Sigmoid colon (tissue), 7 donors: ENCODE measurements around the gene LTBR. TPM values are rescaled to one million over a fixed set of nuclear protein-coding genes. Genes with fewer than 3 reads are reported as not detected.
A peak's percentile ranks its signal among the peaks of the same experiment; 100 is the strongest.

Experiments used
- DNase-seq: peaks from one replicate; pipeline ENCODE4 v3.0.0-alpha.2; 2019
- H3K27ac ChIP-seq, 4 donors: fragments of 200-600 bp; sonication (generic); one replicate each; pipeline ENCODE4 v1.5.1; 2016 to 2019; ENCODE audit warnings: mild to moderate bottlenecking in 1 of 4
- H3K27me3 ChIP-seq, 3 donors: fragments of 200-600 bp; sonication (generic); one replicate each; pipeline ENCODE4 v1.5.1; 2019; ENCODE audit warnings: mild to moderate bottlenecking in 1 of 3
- H3K36me3 ChIP-seq, 4 donors: fragments of 200-600 bp; sonication (generic); one replicate each; pipeline ENCODE4 v1.5.1; 2016 to 2019
- H3K4me1 ChIP-seq, 4 donors: fragments of 200-600 bp; sonication (generic); one replicate each; pipeline ENCODE4 v1.5.1; 2017 to 2019
- H3K4me3 ChIP-seq, 4 donors: fragments of 200-600 bp; sonication (generic); one replicate each; pipeline ENCODE4 v1.5.1; 2017 to 2019; ENCODE audit warnings: mild to moderate bottlenecking in 2 of 4, moderate library complexity in 1 of 4
- H3K9me3 ChIP-seq, 4 donors: fragments of 200-600 bp in 3 of 4; sonication (generic) in 3 of 4; one replicate each; pipeline versions ENCODE4 v1.5.1 to v1.6.1; 2013 to 2019
- EP300 ChIP-seq, 4 donors: sonication (generic); formaldehyde crosslinking; IDR thresholded peaks; one replicate each; pipeline ENCODE4 v1.6.1; 2017; ENCODE audit warnings: antibody characterized with exemption in 4 of 4
- POLR2A ChIP-seq, 2 donors: fragments of 450-650 bp; IDR thresholded peaks; one replicate each; pipeline ENCODE4 v1.6.1; 2016; ENCODE audit warnings: antibody characterized with exemption in 2 of 2, mild to moderate bottlenecking in 2 of 2, moderate library complexity in 2 of 2
- POLR2AphosphoS5 ChIP-seq, 4 donors: sonication (generic); formaldehyde crosslinking; IDR thresholded peaks; one replicate each; pipeline ENCODE4 v1.6.1; 2017; ENCODE audit warnings: antibody characterized with exemption in 4 of 4
- WGBS, 2 donors: extraction: QIAGEN DNeasy Blood & Tissue Kit; methylation state at CpG; one replicate each; pipeline ENCODE4 v1.1.7; 2013; 5-methylcytosine and 5-hydroxymethylcytosine counted together
- intact Hi-C: fragments of 100-400 bp; cut with DNase I; formaldehyde crosslinking; loops from one replicate; pipeline ENCODE4 v1.15.1; 2023
- polyA plus RNA-seq, 3 donors: library from polyadenylated mRNA; stranded (reverse); fragments of 200-250 nt; gene quantifications; one replicate each; pipeline ENCODE4 v1.2.3, GENCODE V29; 2013
- total RNA-seq, 4 donors: library from RNA; depleted of rRNA; stranded (reverse); fragments of >200 nt; gene quantifications; one replicate each; pipeline ENCODE4 v1.1.0, GENCODE V29; 2016
- TF ChIP-seq, protein P1 (sequence below), 4 experiments: fragments of 450-650 bp in 3 of 4; fragments of 200-600 bp in 1 of 4; IDR thresholded peaks; one replicate each; pipeline ENCODE4 v1.5.1; 2016 to 2019; ENCODE audit warnings: antibody characterized with exemption in 4 of 4, mild to moderate bottlenecking in 3 of 4, moderate library complexity in 2 of 4
- donor health status: healthy with polysubstance abuse.
- donor health status: Bipolar disorder and iron deficiency.
- donor health status: healthy.

Gene LTBR
- total and polyA plus RNA-seq, 7 donors: 36.3 to 200 (median 85.2) TPM

GRCh38 chr12:6358881-6359280 lies 25.1 kb upstream of the LTBR start:
- 40 to 73% methylated on average over 1 of the region's 1 CpG for WGBS, 2 donors

DNA sequence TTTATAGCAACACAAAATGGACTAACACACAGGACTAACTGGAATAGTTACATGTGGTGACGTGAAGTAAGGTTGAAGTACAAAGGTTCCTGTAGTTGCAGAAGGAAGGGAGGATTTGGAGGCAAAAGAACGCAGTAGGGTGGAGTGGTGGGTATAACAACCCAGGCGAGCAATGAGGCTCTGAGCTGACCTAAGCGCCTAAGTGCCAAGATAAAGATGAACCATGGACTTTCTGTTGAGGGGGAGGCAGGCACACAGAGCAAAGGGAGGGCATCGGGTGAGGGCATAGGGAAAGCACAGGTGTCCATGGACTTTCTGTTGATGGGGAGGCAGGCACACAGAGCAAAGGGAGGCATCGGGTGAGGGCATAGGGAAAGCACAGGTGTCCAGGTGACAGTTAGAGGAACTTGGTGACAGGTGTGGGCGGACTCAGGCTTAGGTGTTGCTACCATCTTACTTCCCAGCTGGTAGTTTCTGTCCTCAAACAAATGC lies 23.8 kb upstream of the LTBR start:
- H3K9me3 ChIP-seq: no peaks in the 10 kb centered on the region
- peak overlapping the region in 3 of 4 donors; percentile 94 to 98 (median 95) for H3K27ac ChIP-seq
- WGBS, 2 donors: 19 to 55% methylated on average over 7 of the region's 7 CpGs
- no peaks in the 10 kb centered on the region for H3K36me3 ChIP-seq
- no peak for DNase-seq
- no peak overlapping the region for H3K4me3 ChIP-seq
- TF ChIP-seq EP300 (IDR thresholded peaks at IDR 0.05) (no peak), POLR2A (IDR thresholded peaks at IDR 0.05) (peak in 1 of 2 donors; percentile 23)
- H3K27me3 ChIP-seq: no peaks in the 10 kb centered on the region
- intact Hi-C loops: loop anchor here (2.0 kb wide), 1 partner anchor 17 kb away; the partner anchor contains the start of gene TNFRSF1A
- H3K4me1 ChIP-seq: peaks cover 0 to 27% (median 16%) of the 10 kb centered on the region in 4 donors

More at GRCh38 chr12:6358881-6359280, 25.1 kb upstream of the LTBR start:
- DNase-seq: no peak
- H3K4me1 ChIP-seq: peaks cover 0 to 22% (median 12%) of the 10 kb centered on the region in 4 donors
- TF ChIP-seq POLR2AphosphoS5 (IDR thresholded peaks at IDR 0.05) (no peak), POLR2A (IDR thresholded peaks at IDR 0.05) (no peak), EP300 (IDR thresholded peaks at IDR 0.05) (no peak)
- TF ChIP-seq, protein P1, sequence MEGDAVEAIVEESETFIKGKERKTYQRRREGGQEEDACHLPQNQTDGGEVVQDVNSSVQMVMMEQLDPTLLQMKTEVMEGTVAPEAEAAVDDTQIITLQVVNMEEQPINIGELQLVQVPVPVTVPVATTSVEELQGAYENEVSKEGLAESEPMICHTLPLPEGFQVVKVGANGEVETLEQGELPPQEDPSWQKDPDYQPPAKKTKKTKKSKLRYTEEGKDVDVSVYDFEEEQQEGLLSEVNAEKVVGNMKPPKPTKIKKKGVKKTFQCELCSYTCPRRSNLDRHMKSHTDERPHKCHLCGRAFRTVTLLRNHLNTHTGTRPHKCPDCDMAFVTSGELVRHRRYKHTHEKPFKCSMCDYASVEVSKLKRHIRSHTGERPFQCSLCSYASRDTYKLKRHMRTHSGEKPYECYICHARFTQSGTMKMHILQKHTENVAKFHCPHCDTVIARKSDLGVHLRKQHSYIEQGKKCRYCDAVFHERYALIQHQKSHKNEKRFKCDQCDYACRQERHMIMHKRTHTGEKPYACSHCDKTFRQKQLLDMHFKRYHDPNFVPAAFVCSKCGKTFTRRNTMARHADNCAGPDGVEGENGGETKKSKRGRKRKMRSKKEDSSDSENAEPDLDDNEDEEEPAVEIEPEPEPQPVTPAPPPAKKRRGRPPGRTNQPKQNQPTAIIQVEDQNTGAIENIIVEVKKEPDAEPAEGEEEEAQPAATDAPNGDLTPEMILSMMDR (IDR thresholded peaks at IDR 0.05): no peak
- H3K27ac ChIP-seq: no peak overlapping the region
- no peaks in the 10 kb centered on the region for H3K36me3 ChIP-seq
- H3K9me3 ChIP-seq: no peaks in the 10 kb centered on the region
- no peaks in the 10 kb centered on the region for H3K27me3 ChIP-seq
- intact Hi-C loops: no loop called here
- no peak overlapping the region for H3K4me3 ChIP-seq

- WGBS, 2 donors: 29 to 58% methylated on average over 11 of the region's 11 CpGs
- no peak for DNase-seq
- intact Hi-C loops: loop anchor here (2.0 kb wide), 1 partner anchor 18 kb away; the partner anchor contains the start of gene TNFRSF1A
- Histone ChIP-seq H3K4me3 (no peak overlapping the region), H3K27ac (peak overlapping the region; percentile 39 to 98 (median 94)), H3K9me3 (no peaks in the 10 kb centered on the region), H3K27me3 (no peaks in the 10 kb centered on the region), H3K4me1 (peaks cover 0 to 27% (median 16%) of the 10 kb centered on the region in 4 donors), H3K36me3 (no peaks in the 10 kb centered on the region)
- TF ChIP-seq EP300 (IDR thresholded peaks at IDR 0.05) (peak in 2 of 4 donors; percentile 22 to 81), POLR2AphosphoS5 (IDR thresholded peaks at IDR 0.05) (peak in 2 of 4 donors; percentile 16 to 36), POLR2A (IDR thresholded peaks at IDR 0.05) (no peak)
- TF ChIP-seq, protein P1 (IDR thresholded peaks at IDR 0.05): no peak
Measured at GRCh38 chr12:6360578-6361490, 23.1 kb upstream of the LTBR start.

GRCh38 chr12:6361834-6362233 lies 22.1 kb upstream of the LTBR start:
- no peaks in the 10 kb centered on the region for H3K27me3 ChIP-seq
- H3K36me3 ChIP-seq: no peaks in the 10 kb centered on the region
- intact Hi-C loops: loop anchor here (2.0 kb wide), 1 partner anchor 19 kb away; the partner anchor contains the start of gene TNFRSF1A
- peaks cover 0 to 27% (median 16%) of the 10 kb centered on the region in 4 donors for H3K4me1 ChIP-seq
- TF ChIP-seq POLR2A (IDR thresholded peaks at IDR 0.05) (no peak), POLR2AphosphoS5 (IDR thresholded peaks at IDR 0.05) (peak in 1 of 4 donors; percentile 7)
- H3K9me3 ChIP-seq: no peaks in the 10 kb centered on the region
- no peak overlapping the region for H3K4me3 ChIP-seq
- 41 to 70% methylated on average over 14 of the region's 14 CpGs for WGBS, 2 donors
- no peak for DNase-seq
- H3K27ac ChIP-seq: peak overlapping the region; percentile 39 to 98 (median 94)

DNA sequence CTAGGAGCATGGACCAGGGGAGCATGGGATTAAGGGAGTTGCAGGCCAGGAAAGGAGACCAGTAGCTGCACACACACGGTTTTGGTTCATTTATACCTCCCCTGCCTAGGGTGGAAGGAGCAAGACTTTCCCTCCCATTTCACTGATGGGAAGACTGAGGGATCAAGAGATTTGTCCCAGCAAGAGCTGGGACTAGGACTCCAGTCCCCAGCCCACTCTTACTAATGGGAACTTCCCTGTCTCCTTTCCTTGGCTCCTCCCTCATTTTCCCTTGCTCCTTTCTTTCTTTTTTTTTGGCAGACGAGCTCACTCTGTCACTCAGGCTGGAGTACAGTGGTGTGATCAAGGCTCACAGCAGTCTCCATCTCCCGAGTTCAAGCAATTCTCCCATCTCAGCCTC lies 21.6 kb upstream of the LTBR start:
- DNase-seq: no peak
- no peaks in the 10 kb centered on the region for H3K27me3 ChIP-seq
- H3K36me3 ChIP-seq: no peaks in the 10 kb centered on the region
- TF ChIP-seq EP300 (IDR thresholded peaks at IDR 0.05) (no peak), POLR2A (IDR thresholded peaks at IDR 0.05) (no peak)
- no peaks in the 10 kb centered on the region for H3K9me3 ChIP-seq
- H3K27ac ChIP-seq: peak overlapping the region; percentile 39 to 98 (median 94)
- intact Hi-C loops: no loop called here
- H3K4me1 ChIP-seq: peaks cover 0 to 27% (median 17%) of the 10 kb centered on the region in 4 donors
- no peak overlapping the region for H3K4me3 ChIP-seq
- 45 to 72% methylated on average over 3 of the region's 3 CpGs for WGBS, 2 donors

DNA sequence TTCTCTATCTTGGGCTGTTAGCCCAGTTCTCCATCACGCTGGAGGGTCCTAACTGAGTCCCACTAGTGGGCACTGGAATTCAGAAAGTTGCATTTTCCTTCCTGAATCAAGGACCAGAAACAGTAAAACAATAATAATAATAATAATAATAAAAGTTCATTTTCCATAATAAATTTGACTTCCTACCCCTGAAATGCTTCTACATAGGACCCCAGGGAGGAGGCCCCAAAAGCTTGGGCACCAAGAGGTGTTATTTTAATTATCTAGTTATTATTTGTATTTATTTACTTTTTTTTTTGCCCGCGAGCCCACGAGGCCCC lies 21.0 kb upstream of the LTBR start:
- DNase-seq: no peak
- WGBS, 2 donors: 17 to 19% methylated on average over 4 of the region's 4 CpGs

More for the DNA sequence above, 21.0 kb upstream of the LTBR start:
- TF ChIP-seq, protein P1 (IDR thresholded peaks at IDR 0.05): no peak
- TF ChIP-seq POLR2AphosphoS5 (IDR thresholded peaks at IDR 0.05) (no peak), POLR2A (IDR thresholded peaks at IDR 0.05) (no peak), EP300 (IDR thresholded peaks at IDR 0.05) (no peak)
- no peaks in the 10 kb centered on the region for H3K36me3 ChIP-seq
- peak overlapping the region; percentile 85 to 98 (median 94) for H3K27ac ChIP-seq
- peak overlapping the region; percentile 53 to 83 (median 62) for H3K4me3 ChIP-seq
- peaks cover 0 to 32% (median 20%) of the 10 kb centered on the region in 4 donors for H3K4me1 ChIP-seq
- intact Hi-C loops: no loop called here
- H3K27me3 ChIP-seq: no peaks in the 10 kb centered on the region
- no peaks in the 10 kb centered on the region for H3K9me3 ChIP-seq
